ENCODE data around the gene TTC24. TPM values are rescaled to one million over a fixed set of nuclear protein-coding genes. Genes with fewer than 3 reads are reported as not detected.

The TTC24 gene
- total RNA-seq, 6 donors from 2014 or later: 0.20 TPM; not detected in 5

DNA sequence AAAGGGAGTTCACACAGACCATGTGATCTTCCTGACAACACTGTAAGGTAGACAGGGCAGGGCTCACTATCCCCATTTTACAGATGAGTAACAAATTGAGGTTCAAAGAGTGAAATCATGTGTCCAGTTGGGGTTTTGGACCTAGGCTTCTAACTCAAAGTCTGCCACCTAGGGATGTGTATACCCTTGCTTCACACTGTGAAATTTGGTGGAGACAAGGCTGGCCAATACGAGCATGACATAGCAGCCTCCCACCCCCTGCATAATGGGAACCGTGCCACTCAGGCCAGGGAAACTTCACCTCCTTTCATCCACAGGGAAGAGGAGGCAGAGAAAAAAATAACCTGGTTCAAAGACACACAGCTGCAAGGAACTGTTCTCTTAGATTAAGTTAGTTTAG is 14.0 kb upstream of the TTC24 start:
- TF ChIP-seq, protein P1, sequence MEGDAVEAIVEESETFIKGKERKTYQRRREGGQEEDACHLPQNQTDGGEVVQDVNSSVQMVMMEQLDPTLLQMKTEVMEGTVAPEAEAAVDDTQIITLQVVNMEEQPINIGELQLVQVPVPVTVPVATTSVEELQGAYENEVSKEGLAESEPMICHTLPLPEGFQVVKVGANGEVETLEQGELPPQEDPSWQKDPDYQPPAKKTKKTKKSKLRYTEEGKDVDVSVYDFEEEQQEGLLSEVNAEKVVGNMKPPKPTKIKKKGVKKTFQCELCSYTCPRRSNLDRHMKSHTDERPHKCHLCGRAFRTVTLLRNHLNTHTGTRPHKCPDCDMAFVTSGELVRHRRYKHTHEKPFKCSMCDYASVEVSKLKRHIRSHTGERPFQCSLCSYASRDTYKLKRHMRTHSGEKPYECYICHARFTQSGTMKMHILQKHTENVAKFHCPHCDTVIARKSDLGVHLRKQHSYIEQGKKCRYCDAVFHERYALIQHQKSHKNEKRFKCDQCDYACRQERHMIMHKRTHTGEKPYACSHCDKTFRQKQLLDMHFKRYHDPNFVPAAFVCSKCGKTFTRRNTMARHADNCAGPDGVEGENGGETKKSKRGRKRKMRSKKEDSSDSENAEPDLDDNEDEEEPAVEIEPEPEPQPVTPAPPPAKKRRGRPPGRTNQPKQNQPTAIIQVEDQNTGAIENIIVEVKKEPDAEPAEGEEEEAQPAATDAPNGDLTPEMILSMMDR (IDR thresholded peaks at IDR 0.05): no peak
- no peak for TF ChIP-seq POLR2AphosphoS5 (IDR thresholded peaks at IDR 0.05)
- TF ChIP-seq POLR2A (IDR thresholded peaks at IDR 0.05): no peak
- no peak for TF ChIP-seq EP300 (IDR thresholded peaks at IDR 0.05)
- DNase-seq: no peak
- H3K9me3 ChIP-seq: no peaks in the 10 kb centered on the region
- no peaks in the 10 kb centered on the region for H3K4me1 ChIP-seq
- no peak overlapping the region for H3K27ac ChIP-seq
- H3K27me3 ChIP-seq: no peaks in the 10 kb centered on the region
- H3K4me3 ChIP-seq: no peak overlapping the region
- WGBS, 2 donors: 81 to 94% methylated on average over 2 of the region's 2 CpGs
- peak in 1 of 2 donors; percentile 27 for ATAC-seq (ENCODE audit: low FRiP score in 2 of 2)
- no peaks in the 10 kb centered on the region for H3K36me3 ChIP-seq

DNA sequence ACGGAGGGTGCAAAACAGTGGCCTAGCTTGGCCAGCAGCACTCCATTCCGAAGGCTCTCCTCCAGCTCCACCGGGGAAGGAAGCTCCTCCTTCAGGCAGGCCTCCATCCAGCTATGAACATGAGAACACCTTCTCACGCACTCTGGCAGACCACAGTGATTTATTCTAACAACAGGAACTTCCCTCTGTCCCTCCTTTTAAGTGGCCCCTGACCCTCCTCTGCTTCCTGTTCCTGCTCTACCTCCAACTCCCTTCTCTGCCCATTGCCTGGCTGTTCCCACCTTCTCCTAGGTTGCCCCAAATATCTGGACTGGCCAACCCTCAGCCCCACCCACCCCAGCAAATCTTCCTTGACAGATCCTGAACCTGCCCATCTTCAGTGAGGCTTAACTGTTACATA is 13.1 kb upstream of the TTC24 start:
- Histone ChIP-seq H3K4me3 (no peak overlapping the region), H3K4me1 (peaks cover 0 to 1% (median 0%) of the 10 kb centered on the region in 4 donors), H3K27me3 (no peaks in the 10 kb centered on the region), H3K27ac (no peak overlapping the region), H3K9me3 (no peaks in the 10 kb centered on the region), H3K36me3 (no peaks in the 10 kb centered on the region)
- DNase-seq: no peak
- no peak for TF ChIP-seq POLR2A (IDR thresholded peaks at IDR 0.05)
- no peak for TF ChIP-seq POLR2AphosphoS5 (IDR thresholded peaks at IDR 0.05)
- TF ChIP-seq, protein P1 (IDR thresholded peaks at IDR 0.05): no peak
- no peak for TF ChIP-seq EP300 (IDR thresholded peaks at IDR 0.05)
- WGBS, 2 donors: 88 to 90% methylated on average over 4 of the region's 4 CpGs
- ATAC-seq (ENCODE audit: low FRiP score in 2 of 2): no peak

DNA sequence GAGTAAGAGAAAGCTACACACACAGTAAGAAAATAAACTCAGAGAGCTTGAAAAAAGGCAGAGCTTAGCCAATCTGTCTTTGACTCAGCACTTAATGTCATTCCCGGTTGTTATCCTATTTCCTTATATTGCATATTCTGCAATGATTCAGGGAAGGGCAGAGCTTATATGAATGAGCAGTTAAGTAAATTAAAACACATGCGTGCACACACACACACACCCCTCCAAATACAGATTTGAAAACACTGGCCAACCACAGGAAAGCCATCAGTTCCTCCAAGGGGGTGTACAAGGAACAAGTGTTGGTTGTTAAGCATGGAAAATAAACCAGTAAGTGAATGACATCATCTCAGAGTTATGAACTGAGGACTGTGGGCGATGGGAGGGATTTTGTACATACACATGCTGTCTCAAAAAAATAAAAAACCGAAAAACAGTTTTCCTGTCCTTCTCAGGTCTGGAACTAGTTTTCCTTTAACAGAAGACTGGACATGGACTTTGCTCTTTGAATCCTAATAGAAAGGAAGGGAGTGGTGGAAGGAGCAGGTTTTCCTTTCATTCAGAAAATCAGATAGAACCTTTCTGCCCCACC is 8.2 kb upstream of the TTC24 start:
- no peak for TF ChIP-seq POLR2A (IDR thresholded peaks at IDR 0.05)
- TF ChIP-seq, protein P1 (IDR thresholded peaks at IDR 0.05): no peak
- no peak for TF ChIP-seq EP300 (IDR thresholded peaks at IDR 0.05)
- no peak for TF ChIP-seq POLR2AphosphoS5 (IDR thresholded peaks at IDR 0.05)
- WGBS, 2 donors: 5 to 11% methylated on average over 4 of the region's 4 CpGs
- peak; percentile 36 to 37 for ATAC-seq (ENCODE audit: low FRiP score in 2 of 2)
- no peak overlapping the region for H3K27ac ChIP-seq
- no peaks in the 10 kb centered on the region for H3K9me3 ChIP-seq
- H3K36me3 ChIP-seq: no peaks in the 10 kb centered on the region
- H3K4me3 ChIP-seq: peak overlapping the region in 2 of 4 donors; percentile 33 to 53
- H3K4me1 ChIP-seq: peaks cover 5 to 14% (median 11%) of the 10 kb centered on the region in 4 donors
- DNase-seq: no peak
- H3K27me3 ChIP-seq: no peaks in the 10 kb centered on the region

DNA sequence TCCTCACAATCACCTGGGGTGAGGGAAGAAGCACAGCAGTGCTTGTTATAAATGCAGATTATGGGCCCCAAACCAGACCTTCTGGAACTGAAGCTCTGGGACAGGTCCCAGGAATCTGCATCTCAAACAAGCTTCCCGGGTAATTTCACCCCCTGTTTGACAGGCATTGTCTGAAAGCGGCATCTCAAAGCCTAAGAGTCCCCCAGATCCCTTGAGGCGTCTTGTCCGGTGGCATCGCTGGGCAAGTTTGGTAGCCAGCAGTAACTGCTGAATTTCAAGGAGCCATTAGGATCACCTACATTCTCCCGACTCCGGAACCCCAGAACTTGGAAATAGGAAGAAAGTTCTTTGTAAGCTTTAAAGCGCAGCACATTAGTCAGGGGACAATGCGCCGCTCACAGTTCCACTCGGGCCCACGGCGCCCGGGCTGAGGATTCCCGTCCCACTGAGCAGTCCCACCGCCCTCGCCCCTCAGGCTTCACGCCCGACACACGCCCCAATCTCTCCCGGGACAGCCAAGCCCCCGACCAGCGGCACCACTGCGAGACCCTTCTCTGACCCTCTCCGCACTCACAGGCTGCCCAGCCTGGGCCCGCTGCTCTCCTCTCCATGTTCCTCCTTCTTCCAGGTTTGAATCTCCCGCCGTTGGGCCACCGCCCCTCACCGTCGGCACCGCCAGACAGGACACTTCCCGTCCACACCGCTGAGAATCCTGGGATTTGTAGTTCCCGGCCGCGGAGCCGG is 7.4 kb upstream of the TTC24 start, which contains the start of gene IQGAP3:
Gene IQGAP3, minus strand, starts transcription at position 647 of the 744 bp plus-strand sequence. Its CDS starts 36 bp downstream, at position 611.
- no peaks in the 10 kb centered on the region for H3K36me3 ChIP-seq
- WGBS, 2 donors: 1% methylated on average over 24 to 37 of the region's 38 CpGs
- peak; percentile 92 to 96 for ATAC-seq (ENCODE audit: low FRiP score in 2 of 2)
- DNase-seq: peak; percentile 87 to 93
- peaks cover 5 to 14% (median 11%) of the 10 kb centered on the region in 4 donors for H3K4me1 ChIP-seq
- peak; percentile 23 to 81 for TF ChIP-seq POLR2AphosphoS5 (IDR thresholded peaks at IDR 0.05)
- TF ChIP-seq EP300 (IDR thresholded peaks at IDR 0.05): no peak
- TF ChIP-seq, protein P1 (IDR thresholded peaks at IDR 0.05): peak in 1 of 6 experiments; percentile 21
- TF ChIP-seq POLR2A (IDR thresholded peaks at IDR 0.05): no peak
- no peak within 1 kb of the TSS for H3K27ac ChIP-seq
- no peaks in the 10 kb centered on the region for H3K27me3 ChIP-seq
- H3K4me3 ChIP-seq: peak within 1 kb of the TSS in 3 of 4 donors; percentile 33 to 53 (median 42)
- no peaks in the 10 kb centered on the region for H3K9me3 ChIP-seq

All from upper lobe of left lung (tissue), 6 donors.